HG02678 (cell line): ENCODE measurements around the gene CCDC110.
A peak's percentile ranks its signal among the peaks of the same experiment; 100 is the strongest.

Experiments
- ATAC-seq: cut with Tn5 transposase; IDR thresholded peaks from one replicate; pipeline ENCODE4 v1.9.1; 2021; ENCODE audit warnings: mild to moderate bottlenecking, moderate library complexity; ENCODE audit not compliant: unreplicated experiment

The CCDC110 gene

GRCh38 chr4:185473247-185473646 is 1.7 kb upstream of the CCDC110 start:
- ATAC-seq, result no peak

GRCh38 chr4:185472103-185472542 is 590 bp upstream of the CCDC110 start:
- ATAC-seq, result no peak

- ATAC-seq, result peak; percentile 9
Measured at GRCh38 chr4:185470501-185471195, 885 bp downstream of the CCDC110 start.

GRCh38 chr4:185469580-185470154 is 1.9 kb downstream of the CCDC110 start:
- ATAC-seq, result no peak

GRCh38 chr4:185468999-185469398 is 2.5 kb downstream of the CCDC110 start:
- no peak for ATAC-seq

GRCh38 chr4:185467991-185468390 is 3.5 kb downstream of the CCDC110 start:
- ATAC-seq, result no peak

GRCh38 chr4:185467101-185467500 is 4.4 kb downstream of the CCDC110 start:
- no peak for ATAC-seq

- ATAC-seq, result no peak
Measured at GRCh38 chr4:185465707-185466106, 5.8 kb downstream of the CCDC110 start.

GRCh38 chr4:185464887-185465286 is 6.6 kb downstream of the CCDC110 start:
- ATAC-seq, result no peak

- no peak for ATAC-seq
Measured at GRCh38 chr4:185464183-185464582, 7.3 kb downstream of the CCDC110 start.

- no peak for ATAC-seq
Measured at GRCh38 chr4:185463541-185463940, 8.0 kb downstream of the CCDC110 start.

GRCh38 chr4:185461565-185461964 is 10.0 kb downstream of the CCDC110 start:
- no peak for ATAC-seq

GRCh38 chr4:185457136-185457535 is 14.4 kb downstream of the CCDC110 start:
- no peak for ATAC-seq

- no peak for ATAC-seq
Measured at GRCh38 chr4:185456131-185456530, 15.4 kb downstream of the CCDC110 start.

- ATAC-seq, result no peak
Measured at GRCh38 chr4:185445209-185445608, 26.3 kb downstream of the CCDC110 start.

- no peak for ATAC-seq
Measured at GRCh38 chr4:185441479-185441878, 30.1 kb downstream of the CCDC110 start.

- no peak for ATAC-seq
Measured at GRCh38 chr4:185437809-185438208, 33.7 kb downstream of the CCDC110 start.

GRCh38 chr4:185435466-185435865 is 36.1 kb downstream of the CCDC110 start:
- ATAC-seq, result no peak

GRCh38 chr4:185429660-185430059 is 41.9 kb downstream of the CCDC110 start:
- ATAC-seq, result no peak

GRCh38 chr4:185426960-185427688 is 44.4 kb downstream of the CCDC110 start:
- no peak for ATAC-seq

- ATAC-seq, result peak; percentile 92
Measured at GRCh38 chr4:185425647-185426352, 45.7 kb downstream of the CCDC110 start, which contains the start of gene UFSP2. UFSP2 (minus strand) TSS chr4:185425964; CDS start chr4:185425868, 96 bp downstream.
